Measurements from ENCODE around the gene GPR141. TPM values are rescaled to one million over a fixed set of nuclear protein-coding genes. Genes with fewer than 3 reads are reported as not detected.

The GPR141 gene
- total and polyA plus RNA-seq, 12 donors = 0.17 to 2.2 (median 0.91) TPM; not detected in 3

- Histone ChIP-seq H3K27me3 (no peaks in the 10 kb centered on the region), H3K4me3 (no peak overlapping the region), H3K4me1 (replicated peaks in 1 of 2) (no peaks in the 10 kb centered on the region), H3K9me3 (replicated peaks in 1 of 3) (no peaks in the 10 kb centered on the region), H3K27ac (no peak overlapping the region), H3K36me3 (replicated peaks in 1 of 2) (no peaks in the 10 kb centered on the region)
- intact Hi-C loops (cut with DNase I) = no loop called here
- TF ChIP-seq POLR2A (IDR thresholded peaks at IDR 0.05) = no peak
- no peak for TF ChIP-seq CTCF (IDR thresholded peaks at IDR 0.05)
- no peak for DNase-seq
- WGBS, 4 donors = 36 to 62% (median 46%) methylated on average over 1 of the region's 1 CpG
Observed at GRCh38 chr7:37738321-37738720, 54.8 kb downstream of the GPR141 start.

- no peaks in the 10 kb centered on the region for H3K4me1 ChIP-seq (replicated peaks in 1 of 2)
- no peaks in the 10 kb centered on the region for H3K36me3 ChIP-seq (replicated peaks in 1 of 2)
- H3K4me3 ChIP-seq = no peak overlapping the region
- WGBS, 4 donors = 86 to 95% (median 90%) methylated on average over 7 of the region's 7 CpGs
- no peaks in the 10 kb centered on the region for H3K27me3 ChIP-seq
- intact Hi-C loops (cut with DNase I) = no loop called here
- H3K9me3 ChIP-seq (replicated peaks in 1 of 3) = no peaks in the 10 kb centered on the region
- H3K27ac ChIP-seq = no peak overlapping the region
- no peak for DNase-seq
- no peak for TF ChIP-seq CTCF (IDR thresholded peaks at IDR 0.05)
- TF ChIP-seq POLR2A (IDR thresholded peaks at IDR 0.05) = no peak
Observed at GRCh38 chr7:37740398-37740797, 56.8 kb downstream of the GPR141 start.

DNA sequence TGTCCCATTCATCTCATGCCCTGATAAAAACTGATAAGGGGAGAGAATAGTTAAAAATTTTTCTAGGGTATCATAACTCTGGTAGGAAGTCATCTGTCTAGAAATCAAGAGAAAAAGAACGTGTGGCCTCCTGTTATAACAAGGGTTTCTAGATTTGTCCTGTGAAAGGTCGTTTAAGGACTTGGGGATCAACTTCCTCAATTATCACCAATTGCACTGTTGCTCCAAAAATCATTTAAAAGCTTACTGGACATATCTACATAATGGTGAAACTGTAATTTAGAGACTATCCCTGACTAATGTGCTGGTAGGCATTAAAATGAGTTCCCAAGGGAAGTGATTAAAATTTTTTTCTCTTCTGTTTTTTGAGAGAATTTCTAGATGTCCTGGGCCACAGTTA, 58.2 kb downstream of the GPR141 start:
- H3K27me3 ChIP-seq = no peaks in the 10 kb centered on the region
- intact Hi-C loops (cut with DNase I) = no loop called here
- TF ChIP-seq POLR2A (IDR thresholded peaks at IDR 0.05) (no peak), CTCF (IDR thresholded peaks at IDR 0.05) (no peak)
- no peaks in the 10 kb centered on the region for H3K9me3 ChIP-seq (replicated peaks in 1 of 3)
- no peak overlapping the region for H3K4me3 ChIP-seq
- H3K27ac ChIP-seq = no peak overlapping the region
- H3K36me3 ChIP-seq (replicated peaks in 1 of 2) = no peaks in the 10 kb centered on the region
- WGBS, 4 donors = 39 to 50% (median 47%) methylated on average over 2 of the region's 2 CpGs
- no peak for DNase-seq
- H3K4me1 ChIP-seq (replicated peaks in 1 of 2) = no peaks in the 10 kb centered on the region

GRCh38 chr7:37751096-37751495, 67.5 kb downstream of the GPR141 start:
- intact Hi-C loops (cut with DNase I) = no loop called here
- 29 to 45% (median 39%) methylated on average over 1 of the region's 1 CpG for WGBS, 4 donors
- no peak for DNase-seq
- TF ChIP-seq POLR2A (IDR thresholded peaks at IDR 0.05) (no peak), CTCF (IDR thresholded peaks at IDR 0.05) (no peak)
- Histone ChIP-seq H3K27me3 (no peaks in the 10 kb centered on the region), H3K4me1 (replicated peaks in 1 of 2) (no peaks in the 10 kb centered on the region), H3K36me3 (replicated peaks in 1 of 2) (no peaks in the 10 kb centered on the region), H3K27ac (no peak overlapping the region), H3K9me3 (replicated peaks in 1 of 3) (no peaks in the 10 kb centered on the region), H3K4me3 (no peak overlapping the region)

All from adrenal gland (tissue), 12 donors.